ENCODE data around the gene MAPK8IP2.
"Not testable (repeated sequence)": the region's sequence is repeated elsewhere in the genome, so short reads cannot be mapped to it uniquely, and the experiment has no call there.

Gene MAPK8IP2

DNA sequence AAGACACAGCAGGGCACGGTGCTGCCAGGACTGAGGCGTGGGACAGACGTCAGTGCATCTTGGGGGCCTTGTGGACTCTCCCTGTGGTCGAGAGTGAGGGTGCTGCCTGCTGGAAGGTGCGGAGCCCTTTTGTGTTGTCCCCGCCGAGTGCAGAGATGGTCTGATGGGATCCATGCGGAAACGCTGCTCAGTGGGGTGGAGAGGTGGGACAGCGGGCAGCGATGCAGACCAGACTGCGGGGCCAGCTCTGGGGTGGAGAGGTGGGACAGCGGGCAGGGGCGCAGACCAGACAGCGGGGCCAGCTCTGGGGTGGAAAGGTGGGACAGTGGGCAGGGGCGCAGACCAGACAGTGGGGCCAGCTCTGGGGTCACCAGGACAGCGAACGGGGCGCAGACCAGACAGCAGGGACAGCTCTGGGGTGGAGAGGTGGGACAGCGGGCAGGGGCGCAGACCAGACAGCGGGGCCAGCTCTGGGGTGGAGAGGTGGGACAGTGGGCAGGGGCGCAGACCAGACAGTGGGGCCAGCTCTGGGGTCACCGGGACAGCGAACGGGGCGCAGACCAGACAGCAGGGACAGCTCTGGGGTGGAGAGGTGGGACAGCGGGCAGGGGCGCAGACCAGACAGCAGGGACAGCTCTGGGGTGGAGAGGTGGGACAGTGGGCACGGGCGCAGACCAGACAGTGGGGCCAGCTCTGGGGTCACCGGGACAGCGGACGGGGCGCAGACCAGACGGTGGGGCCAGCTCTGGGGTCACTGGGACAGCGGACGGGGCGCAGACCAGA lies 7.7 kb downstream of the MAPK8IP2 start:
- ATAC-seq, result not testable (repeated sequence)

DNA sequence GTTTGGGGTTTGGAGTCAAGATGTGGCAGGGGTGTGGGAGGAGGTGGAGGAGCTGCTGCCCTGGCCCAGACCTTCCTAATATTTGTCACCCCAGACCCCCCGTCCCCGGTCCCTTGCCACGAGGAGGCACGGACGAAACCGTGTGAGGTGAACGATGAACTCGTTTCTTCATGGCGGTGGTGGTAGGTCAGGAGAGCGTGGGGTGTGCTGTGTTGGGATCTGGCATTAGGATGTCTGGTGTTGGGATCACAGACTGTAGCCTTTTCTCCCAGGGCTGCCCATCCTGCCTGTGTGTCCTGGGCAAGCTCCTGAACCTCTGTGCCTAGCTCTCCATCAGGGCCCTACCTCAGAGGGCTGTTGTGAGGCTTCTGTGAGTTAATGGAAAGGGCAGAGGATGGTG lies 8.4 kb downstream of the MAPK8IP2 start:
- ATAC-seq, result no peak

DNA sequence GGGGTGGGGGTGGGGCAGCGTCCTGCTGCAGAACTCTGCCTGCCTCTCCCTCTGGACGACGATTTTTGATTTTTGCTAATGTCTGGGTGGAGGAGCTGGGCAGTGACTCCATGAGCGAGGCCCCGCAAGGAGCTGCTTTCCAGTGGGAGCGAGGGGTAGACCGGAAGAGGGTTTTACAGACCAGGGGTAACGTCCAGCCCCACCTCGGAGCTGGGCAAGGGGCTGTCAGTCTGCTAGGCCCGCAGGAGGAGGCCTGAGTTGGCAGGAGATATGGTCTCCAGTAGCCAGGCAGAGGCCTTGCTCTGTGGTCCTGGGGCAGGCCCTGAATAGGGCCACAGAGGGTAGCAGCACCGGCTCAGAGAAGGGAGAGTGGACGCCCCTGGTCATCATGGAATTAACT lies 9.0 kb downstream of the MAPK8IP2 start:
- TF ChIP-seq, protein P1, sequence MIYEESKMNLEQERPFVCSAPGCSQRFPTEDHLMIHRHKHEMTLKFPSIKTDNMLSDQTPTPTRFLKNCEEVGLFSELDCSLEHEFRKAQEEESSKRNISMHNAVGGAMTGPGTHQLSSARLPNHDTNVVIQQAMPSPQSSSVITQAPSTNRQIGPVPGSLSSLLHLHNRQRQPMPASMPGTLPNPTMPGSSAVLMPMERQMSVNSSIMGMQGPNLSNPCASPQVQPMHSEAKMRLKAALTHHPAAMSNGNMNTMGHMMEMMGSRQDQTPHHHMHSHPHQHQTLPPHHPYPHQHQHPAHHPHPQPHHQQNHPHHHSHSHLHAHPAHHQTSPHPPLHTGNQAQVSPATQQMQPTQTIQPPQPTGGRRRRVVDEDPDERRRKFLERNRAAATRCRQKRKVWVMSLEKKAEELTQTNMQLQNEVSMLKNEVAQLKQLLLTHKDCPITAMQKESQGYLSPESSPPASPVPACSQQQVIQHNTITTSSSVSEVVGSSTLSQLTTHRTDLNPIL (CRISPR knock-in tag; IDR thresholded peaks at IDR 0.05; ENCODE audit: low read depth), result no peak
- TF ChIP-seq CSDC2 (CRISPR knock-in tag; IDR thresholded peaks at IDR 0.05), result no peak
- TF ChIP-seq TCF4 (CRISPR knock-in tag; IDR thresholded peaks at IDR 0.05; ENCODE audit: borderline replicate concordance), result no peak
- no peak for TF ChIP-seq ZNF8 (CRISPR knock-in tag; IDR thresholded peaks at IDR 0.05)
- TF ChIP-seq, protein P2, sequence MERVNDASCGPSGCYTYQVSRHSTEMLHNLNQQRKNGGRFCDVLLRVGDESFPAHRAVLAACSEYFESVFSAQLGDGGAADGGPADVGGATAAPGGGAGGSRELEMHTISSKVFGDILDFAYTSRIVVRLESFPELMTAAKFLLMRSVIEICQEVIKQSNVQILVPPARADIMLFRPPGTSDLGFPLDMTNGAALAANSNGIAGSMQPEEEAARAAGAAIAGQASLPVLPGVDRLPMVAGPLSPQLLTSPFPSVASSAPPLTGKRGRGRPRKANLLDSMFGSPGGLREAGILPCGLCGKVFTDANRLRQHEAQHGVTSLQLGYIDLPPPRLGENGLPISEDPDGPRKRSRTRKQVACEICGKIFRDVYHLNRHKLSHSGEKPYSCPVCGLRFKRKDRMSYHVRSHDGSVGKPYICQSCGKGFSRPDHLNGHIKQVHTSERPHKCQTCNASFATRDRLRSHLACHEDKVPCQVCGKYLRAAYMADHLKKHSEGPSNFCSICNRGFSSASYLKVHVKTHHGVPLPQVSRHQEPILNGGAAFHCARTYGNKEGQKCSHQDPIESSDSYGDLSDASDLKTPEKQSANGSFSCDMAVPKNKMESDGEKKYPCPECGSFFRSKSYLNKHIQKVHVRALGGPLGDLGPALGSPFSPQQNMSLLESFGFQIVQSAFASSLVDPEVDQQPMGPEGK (CRISPR knock-in tag; IDR thresholded peaks at IDR 0.05; ENCODE audit: borderline replicate concordance), result no peak
- TF ChIP-seq ARNTL (CRISPR knock-in tag; IDR thresholded peaks at IDR 0.05; ENCODE audit: borderline replicate concordance, low read depth), result no peak
- TF ChIP-seq, protein P3, sequence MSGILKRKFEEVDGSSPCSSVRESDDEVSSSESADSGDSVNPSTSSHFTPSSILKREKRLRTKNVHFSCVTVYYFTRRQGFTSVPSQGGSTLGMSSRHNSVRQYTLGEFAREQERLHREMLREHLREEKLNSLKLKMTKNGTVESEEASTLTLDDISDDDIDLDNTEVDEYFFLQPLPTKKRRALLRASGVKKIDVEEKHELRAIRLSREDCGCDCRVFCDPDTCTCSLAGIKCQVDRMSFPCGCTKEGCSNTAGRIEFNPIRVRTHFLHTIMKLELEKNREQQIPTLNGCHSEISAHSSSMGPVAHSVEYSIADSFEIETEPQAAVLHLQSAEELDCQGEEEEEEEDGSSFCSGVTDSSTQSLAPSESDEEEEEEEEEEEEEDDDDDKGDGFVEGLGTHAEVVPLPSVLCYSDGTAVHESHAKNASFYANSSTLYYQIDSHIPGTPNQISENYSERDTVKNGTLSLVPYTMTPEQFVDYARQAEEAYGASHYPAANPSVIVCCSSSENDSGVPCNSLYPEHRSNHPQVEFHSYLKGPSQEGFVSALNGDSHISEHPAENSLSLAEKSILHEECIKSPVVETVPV (CRISPR knock-in tag; IDR thresholded peaks at IDR 0.05), result no peak
- TF ChIP-seq, protein P4, sequence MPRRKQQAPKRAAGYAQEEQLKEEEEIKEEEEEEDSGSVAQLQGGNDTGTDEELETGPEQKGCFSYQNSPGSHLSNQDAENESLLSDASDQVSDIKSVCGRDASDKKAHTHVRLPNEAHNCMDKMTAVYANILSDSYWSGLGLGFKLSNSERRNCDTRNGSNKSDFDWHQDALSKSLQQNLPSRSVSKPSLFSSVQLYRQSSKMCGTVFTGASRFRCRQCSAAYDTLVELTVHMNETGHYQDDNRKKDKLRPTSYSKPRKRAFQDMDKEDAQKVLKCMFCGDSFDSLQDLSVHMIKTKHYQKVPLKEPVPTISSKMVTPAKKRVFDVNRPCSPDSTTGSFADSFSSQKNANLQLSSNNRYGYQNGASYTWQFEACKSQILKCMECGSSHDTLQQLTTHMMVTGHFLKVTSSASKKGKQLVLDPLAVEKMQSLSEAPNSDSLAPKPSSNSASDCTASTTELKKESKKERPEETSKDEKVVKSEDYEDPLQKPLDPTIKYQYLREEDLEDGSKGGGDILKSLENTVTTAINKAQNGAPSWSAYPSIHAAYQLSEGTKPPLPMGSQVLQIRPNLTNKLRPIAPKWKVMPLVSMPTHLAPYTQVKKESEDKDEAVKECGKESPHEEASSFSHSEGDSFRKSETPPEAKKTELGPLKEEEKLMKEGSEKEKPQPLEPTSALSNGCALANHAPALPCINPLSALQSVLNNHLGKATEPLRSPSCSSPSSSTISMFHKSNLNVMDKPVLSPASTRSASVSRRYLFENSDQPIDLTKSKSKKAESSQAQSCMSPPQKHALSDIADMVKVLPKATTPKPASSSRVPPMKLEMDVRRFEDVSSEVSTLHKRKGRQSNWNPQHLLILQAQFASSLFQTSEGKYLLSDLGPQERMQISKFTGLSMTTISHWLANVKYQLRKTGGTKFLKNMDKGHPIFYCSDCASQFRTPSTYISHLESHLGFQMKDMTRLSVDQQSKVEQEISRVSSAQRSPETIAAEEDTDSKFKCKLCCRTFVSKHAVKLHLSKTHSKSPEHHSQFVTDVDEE (CRISPR knock-in tag; IDR thresholded peaks at IDR 0.05), result no peak
- TF ChIP-seq TOX (CRISPR knock-in tag; IDR thresholded peaks at IDR 0.05; ENCODE audit: borderline replicate concordance), result no peak
- TF ChIP-seq RARB (CRISPR knock-in tag; IDR thresholded peaks at IDR 0.05), result no peak
- no peak for ATAC-seq

More for the DNA sequence above, 8.4 kb downstream of the MAPK8IP2 start:
- TF ChIP-seq ZNF565 (CRISPR knock-in tag; conservative IDR thresholded peaks at IDR 0.05; ENCODE audit: low read depth) (no peak), ZC3H10 (CRISPR knock-in tag; IDR thresholded peaks at IDR 0.05) (no peak), OSR1 (CRISPR knock-in tag; IDR thresholded peaks at IDR 0.05) (no peak)
- TF ChIP-seq, protein P1 (CRISPR knock-in tag; IDR thresholded peaks at IDR 0.05; ENCODE audit: low read depth), result no peak

GRCh38 chr22:50610041-50610451 lies 9.5 kb downstream of the MAPK8IP2 start:
- ATAC-seq, result no peak
- TF ChIP-seq ZFP30 (CRISPR knock-in tag; IDR thresholded peaks at IDR 0.05) (no peak), ZNF8 (CRISPR knock-in tag; IDR thresholded peaks at IDR 0.05) (no peak), POU6F1 (CRISPR knock-in tag; IDR thresholded peaks at IDR 0.05; ENCODE audit: borderline replicate concordance, low read depth) (no peak), ZFP3 (CRISPR knock-in tag; IDR thresholded peaks at IDR 0.05) (no peak), PPARA (CRISPR knock-in tag; IDR thresholded peaks at IDR 0.05; ENCODE audit: borderline replicate concordance) (no peak), GLIS3 (CRISPR knock-in tag; IDR thresholded peaks at IDR 0.05) (no peak), ZC3H10 (CRISPR knock-in tag; IDR thresholded peaks at IDR 0.05) (no peak), ISL1 (CRISPR knock-in tag; IDR thresholded peaks at IDR 0.05) (no peak), ESRRG (CRISPR knock-in tag; IDR thresholded peaks at IDR 0.05) (no peak), ZNF70 (CRISPR knock-in tag; IDR thresholded peaks at IDR 0.05) (no peak)

All from SK-N-SH treated with all-trans-retinoic acid at 6 μM for 48 hours (cell line).